ENCODE measurements around the gene MTHFD2. TPM values are rescaled to one million over a fixed set of nuclear protein-coding genes. Genes with fewer than 3 reads are reported as not detected.

MTHFD2 gene
- total RNA-seq, 3 donors from 2014 or later (not counting 1 experiment from before 2014, with no cell fraction given): 28.7 to 41.1 (median 40.5) TPM

- peak overlapping the region in 1 of 2 donors; percentile 35 for H3K27ac Mint-ChIP-seq
- H3K4me1 ChIP-seq (ENCODE audit: control insufficient read depth, insufficient read depth, low read length): no peaks in the 10 kb centered on the region
- intact Hi-C loops (cut with micrococcal nuclease): no loop called here
- no peak for TF ChIP-seq CTCF (IDR thresholded peaks at IDR 0.05)
- no peaks in the 10 kb centered on the region for H3K9me3 ChIP-seq (ENCODE audit: control insufficient read depth, insufficient read depth, low read length)
- H3K27me3 ChIP-seq (ENCODE audit: control insufficient read depth, insufficient read depth, low read length): no peaks in the 10 kb centered on the region
- 94% methylated on average over 6 of the region's 6 CpGs for WGBS (ENCODE audit: insufficient coverage)
- H3K36me3 ChIP-seq (ENCODE audit: control insufficient read depth, insufficient read depth, low read length): peaks cover 15% of the 10 kb centered on the region
- H3K4me3 ChIP-seq (ENCODE audit: low read length): no peak overlapping the region
- H3K4me3 Mint-ChIP-seq: no peak overlapping the region
- no peak for ATAC-seq
- DNase-seq: no peak
- no peaks in the 10 kb centered on the region for H3K4me1 Mint-ChIP-seq
- H3K27ac ChIP-seq (ENCODE audit: low read length): no peak overlapping the region
- H3K27me3 Mint-ChIP-seq (ENCODE audit: low read depth in 2 of 2): no peaks in the 10 kb centered on the region
- no peaks in the 10 kb centered on the region for H3K36me3 Mint-ChIP-seq
- no peaks in the 10 kb centered on the region for H3K9me3 Mint-ChIP-seq
Observed at GRCh38 chr2:74221604-74222299, 23.3 kb downstream of the MTHFD2 start.

GRCh38 chr2:74222300-74222650 lies 23.9 kb downstream of the MTHFD2 start:
- Histone ChIP-seq H3K36me3 (ENCODE audit: control insufficient read depth, insufficient read depth, low read length) (peaks cover 12% of the 10 kb centered on the region), H3K4me3 (ENCODE audit: low read length) (no peak overlapping the region), H3K27me3 (ENCODE audit: control insufficient read depth, insufficient read depth, low read length) (no peaks in the 10 kb centered on the region), H3K9me3 (ENCODE audit: control insufficient read depth, insufficient read depth, low read length) (no peaks in the 10 kb centered on the region), H3K27ac (ENCODE audit: low read length) (no peak overlapping the region), H3K4me1 (ENCODE audit: control insufficient read depth, insufficient read depth, low read length) (no peaks in the 10 kb centered on the region)
- no peak for DNase-seq
- no peaks in the 10 kb centered on the region for H3K4me1 Mint-ChIP-seq
- 96% methylated on average over 6 of the region's 6 CpGs for WGBS (ENCODE audit: insufficient coverage)
- no peaks in the 10 kb centered on the region for H3K36me3 Mint-ChIP-seq
- no peak overlapping the region for H3K27ac Mint-ChIP-seq
- no peaks in the 10 kb centered on the region for H3K27me3 Mint-ChIP-seq (ENCODE audit: low read depth in 2 of 2)
- H3K4me3 Mint-ChIP-seq: no peak overlapping the region
- intact Hi-C loops (cut with micrococcal nuclease): no loop called here
- TF ChIP-seq CTCF (IDR thresholded peaks at IDR 0.05): no peak
- no peak for ATAC-seq
- no peaks in the 10 kb centered on the region for H3K9me3 Mint-ChIP-seq

DNA sequence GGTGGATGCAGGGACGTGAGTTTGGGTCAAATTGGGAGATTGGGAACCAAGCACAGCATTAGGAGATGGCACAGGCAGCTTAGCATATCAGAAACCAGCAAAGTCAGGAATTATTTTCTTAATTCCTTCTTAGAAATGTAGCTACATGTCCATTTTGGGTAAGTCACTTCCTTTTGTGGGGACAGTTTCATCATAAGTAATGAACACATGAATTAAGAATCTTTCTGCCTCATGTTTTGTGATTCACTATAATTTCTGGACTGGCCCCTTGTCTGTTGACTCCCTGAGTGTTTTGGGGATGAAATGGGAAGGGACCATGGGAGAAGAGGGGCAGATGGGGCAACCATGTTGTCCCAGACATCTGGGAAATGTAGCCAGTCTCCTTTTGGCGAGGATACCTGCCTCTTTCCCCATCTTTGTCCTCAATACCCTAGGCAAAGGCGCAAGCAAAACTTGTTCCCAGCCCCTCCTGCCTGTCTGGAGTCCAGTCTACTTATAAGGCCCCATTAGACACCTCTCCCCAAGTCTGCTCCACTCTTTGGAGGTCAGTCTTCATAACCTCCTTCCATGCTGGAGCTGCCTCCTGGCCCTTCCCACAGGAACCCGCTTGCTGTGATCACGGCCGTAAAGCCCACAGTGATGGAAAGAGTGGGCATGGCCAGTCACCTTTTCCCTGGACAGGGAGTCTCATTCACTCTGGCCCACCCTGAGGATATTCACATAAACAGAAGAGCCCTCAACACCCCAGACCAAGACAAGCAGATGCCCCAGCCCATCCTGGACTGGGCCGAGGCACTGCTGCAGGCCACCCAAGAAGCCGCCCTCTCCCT lies 25.7 kb downstream of the MTHFD2 start:
- Histone ChIP-seq H3K27me3 (ENCODE audit: control insufficient read depth, insufficient read depth, low read length) (no peaks in the 10 kb centered on the region), H3K36me3 (ENCODE audit: control insufficient read depth, insufficient read depth, low read length) (peaks cover 3% of the 10 kb centered on the region), H3K27ac (ENCODE audit: low read length) (no peak overlapping the region), H3K4me1 (ENCODE audit: control insufficient read depth, insufficient read depth, low read length) (no peaks in the 10 kb centered on the region), H3K4me3 (ENCODE audit: low read length) (no peak overlapping the region), H3K9me3 (ENCODE audit: control insufficient read depth, insufficient read depth, low read length) (no peaks in the 10 kb centered on the region)
- no peak for TF ChIP-seq CTCF (IDR thresholded peaks at IDR 0.05)
- Mint-ChIP-seq H3K4me3 (no peak overlapping the region), H3K36me3 (no peaks in the 10 kb centered on the region), H3K4me1 (no peaks in the 10 kb centered on the region), H3K27ac (peak overlapping the region in 1 of 2 donors; percentile 18), H3K9me3 (no peaks in the 10 kb centered on the region), H3K27me3 (ENCODE audit: low read depth in 2 of 2) (no peaks in the 10 kb centered on the region)
- DNase-seq (no peak), ATAC-seq (no peak)
- intact Hi-C loops (cut with micrococcal nuclease): no loop called here
- WGBS (ENCODE audit: insufficient coverage): 98% methylated on average over 8 of the region's 8 CpGs

Measured in natural killer cell (primary cell).